ENCODE data around the gene TMOD3.
"Not testable (repeated sequence)": the region's sequence is repeated elsewhere in the genome, so short reads cannot be mapped to it uniquely, and the experiment has no call there.

TMOD3 gene

DNA sequence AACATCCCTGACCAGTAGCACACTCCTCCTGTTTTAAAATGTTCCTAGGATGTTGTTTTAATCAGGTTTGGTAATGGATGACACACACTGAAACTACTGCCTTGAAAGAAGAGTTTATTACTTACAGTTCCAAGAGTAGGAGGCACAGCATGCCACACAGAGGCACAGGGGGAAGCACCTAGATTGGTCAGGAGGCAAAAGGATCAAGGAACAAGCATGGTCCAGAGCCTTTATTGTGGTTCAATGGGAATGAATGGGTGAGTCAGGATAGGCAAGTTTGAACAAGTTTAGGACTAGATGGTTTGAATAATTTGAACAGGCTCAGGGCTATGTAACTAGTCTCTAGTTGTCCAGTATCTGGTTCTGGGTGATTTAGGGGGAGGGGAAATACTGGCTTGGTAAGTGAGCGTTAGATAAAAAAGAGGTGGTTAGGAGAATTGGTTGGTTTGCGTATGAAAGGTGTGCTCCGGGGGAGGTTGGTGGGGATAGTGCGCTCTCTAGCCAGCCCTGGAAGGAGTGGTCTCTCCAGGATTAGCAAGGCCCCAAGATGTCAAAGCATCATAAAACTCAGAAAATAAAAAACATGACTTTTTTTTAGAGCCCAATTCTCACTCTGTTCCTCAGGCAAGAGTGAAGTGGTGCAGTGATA lies 35.1 kb downstream of the TMOD3 start:
- DNase-seq (ENCODE audit: low spot score): no peak

DNA sequence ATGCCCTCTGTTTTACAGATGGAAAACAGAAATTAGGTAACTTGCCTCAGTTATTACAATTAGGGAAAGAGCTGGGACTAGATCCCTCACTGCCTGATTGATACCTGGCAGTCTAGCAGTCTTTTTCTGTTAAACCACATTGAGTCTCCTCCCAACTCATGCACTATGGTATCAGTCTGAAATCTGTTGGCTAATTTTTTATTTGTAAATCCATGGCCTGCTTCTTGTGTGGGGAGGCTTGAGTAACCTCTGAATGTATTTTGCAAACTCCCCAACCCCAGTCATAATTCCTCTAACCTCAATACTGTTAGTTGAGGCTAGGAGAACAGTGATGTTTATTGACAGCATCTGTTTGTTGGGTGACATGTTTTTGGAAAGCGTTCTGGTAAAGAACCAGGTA lies 35.9 kb downstream of the TMOD3 start:
- DNase-seq (ENCODE audit: low spot score): no peak

DNA sequence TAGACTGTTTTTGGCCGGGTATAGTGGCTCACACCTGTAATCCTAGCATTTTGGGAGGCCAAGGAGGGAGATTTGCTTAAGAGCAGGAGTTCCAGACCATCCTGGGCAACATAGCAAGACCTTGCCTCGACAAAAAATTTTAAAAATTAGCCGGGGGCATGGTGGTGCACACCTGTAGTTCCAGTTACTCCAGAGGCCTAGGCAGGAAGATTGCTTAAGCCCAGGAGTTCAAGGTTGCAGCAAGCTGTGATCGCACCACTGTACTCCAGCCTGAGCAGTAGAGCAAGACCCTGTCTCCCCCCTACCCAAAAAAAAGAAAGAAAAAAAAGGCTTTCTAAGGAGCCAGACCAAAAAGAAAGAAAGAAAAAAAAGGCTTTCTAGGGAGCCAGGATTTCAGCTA lies 36.7 kb downstream of the TMOD3 start:
- no peak for DNase-seq (ENCODE audit: low spot score)

DNA sequence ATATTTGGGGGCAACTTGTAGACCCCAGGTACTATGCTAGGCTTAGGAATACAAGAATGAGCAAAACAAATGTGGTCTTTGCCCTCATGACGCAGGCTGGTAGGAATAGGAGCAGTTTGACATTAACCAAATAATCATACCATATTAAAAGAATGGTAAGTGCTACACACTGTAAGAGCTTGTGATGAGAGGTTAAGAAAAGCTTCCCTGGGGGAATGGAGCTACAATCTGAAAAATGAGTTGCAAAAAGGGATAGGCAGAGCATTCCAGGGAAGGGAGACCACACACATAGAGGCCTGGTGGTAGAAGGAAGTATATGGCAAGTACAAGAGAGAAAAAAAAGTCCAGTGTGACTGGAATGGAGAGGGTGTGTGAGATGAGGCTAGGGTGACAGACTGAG lies 37.3 kb downstream of the TMOD3 start:
- DNase-seq (ENCODE audit: low spot score): no peak

DNA sequence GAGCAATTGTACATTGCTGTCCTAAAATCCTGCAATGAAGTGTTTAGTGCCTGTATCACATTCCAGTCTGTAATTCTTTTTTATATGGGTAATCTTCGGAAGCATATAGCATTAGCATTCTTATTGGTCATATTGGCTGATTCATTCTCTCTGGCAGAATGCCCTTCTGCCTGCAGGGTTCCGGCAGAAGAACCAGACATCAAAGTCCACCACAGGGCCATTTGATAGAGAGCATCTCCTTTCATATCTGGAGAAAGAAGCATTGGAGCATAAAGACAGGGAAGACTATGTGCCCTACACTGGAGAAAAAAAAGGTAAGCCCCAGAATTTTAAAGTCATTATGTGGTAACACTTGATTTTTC lies 39.6 kb downstream of the TMOD3 start:
- no peak for DNase-seq (ENCODE audit: low spot score)

DNA sequence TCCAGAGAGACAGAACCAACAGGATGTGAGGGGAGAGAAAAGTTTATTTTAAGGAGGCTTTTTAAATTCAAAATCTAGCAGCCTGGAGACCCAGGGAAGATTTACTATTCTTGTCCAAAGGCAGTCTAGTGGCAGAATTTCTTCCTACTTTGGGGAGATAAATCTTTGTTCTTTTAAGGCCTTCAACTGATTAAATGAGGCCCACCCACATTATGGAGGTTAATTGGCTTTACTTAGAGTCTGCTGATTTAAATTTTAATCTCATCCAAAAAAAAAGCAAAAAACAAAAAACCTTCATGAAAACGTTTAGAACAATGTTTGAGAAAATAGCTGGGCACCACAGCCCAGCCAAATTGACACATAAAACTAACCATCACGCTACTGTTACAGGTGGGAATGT lies 41.3 kb downstream of the TMOD3 start:
- DNase-seq (ENCODE audit: low spot score): no peak

DNA sequence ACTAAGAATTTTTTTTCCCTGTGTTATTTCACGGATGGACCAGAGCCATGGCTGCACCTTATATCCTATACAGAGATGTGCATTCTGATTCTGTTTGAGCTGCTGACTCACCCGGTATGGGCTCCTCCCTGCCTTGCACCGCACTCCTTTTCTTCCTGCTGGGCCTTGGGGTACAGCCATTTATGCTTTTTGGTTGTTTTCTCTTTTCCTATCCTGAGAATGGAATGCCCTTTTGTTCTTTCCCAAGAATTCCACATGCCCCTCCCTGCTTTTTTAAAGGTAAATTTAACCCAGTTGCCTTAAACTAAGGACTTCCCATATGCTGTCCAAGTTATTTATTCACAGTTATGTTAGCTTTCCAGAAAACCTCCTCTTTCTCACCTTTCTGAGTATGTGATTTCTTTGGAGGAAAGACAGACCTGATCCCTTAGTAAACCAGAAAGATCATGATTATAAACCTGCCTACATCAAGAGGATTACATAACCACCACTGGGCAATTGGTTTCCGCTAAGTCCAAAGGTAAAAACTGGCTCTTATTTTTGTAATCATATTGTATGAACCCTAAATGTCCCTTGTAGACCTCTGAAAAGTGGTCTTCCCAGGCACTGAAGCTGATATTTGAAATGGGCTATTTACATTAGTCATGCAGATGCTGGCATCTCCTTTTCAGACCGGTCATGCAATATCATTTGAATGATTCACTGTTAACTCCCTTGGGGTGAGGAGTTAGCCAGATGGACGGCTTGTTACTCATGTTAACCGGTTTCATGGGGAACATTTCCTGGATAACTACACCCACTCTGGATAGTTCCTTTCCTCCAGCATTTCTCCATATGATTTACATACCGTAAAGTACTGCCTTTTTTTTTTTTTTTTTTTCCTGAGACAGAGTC lies 45.5 kb downstream of the TMOD3 start:
- peak; percentile 61 for DNase-seq (ENCODE audit: low spot score)

DNA sequence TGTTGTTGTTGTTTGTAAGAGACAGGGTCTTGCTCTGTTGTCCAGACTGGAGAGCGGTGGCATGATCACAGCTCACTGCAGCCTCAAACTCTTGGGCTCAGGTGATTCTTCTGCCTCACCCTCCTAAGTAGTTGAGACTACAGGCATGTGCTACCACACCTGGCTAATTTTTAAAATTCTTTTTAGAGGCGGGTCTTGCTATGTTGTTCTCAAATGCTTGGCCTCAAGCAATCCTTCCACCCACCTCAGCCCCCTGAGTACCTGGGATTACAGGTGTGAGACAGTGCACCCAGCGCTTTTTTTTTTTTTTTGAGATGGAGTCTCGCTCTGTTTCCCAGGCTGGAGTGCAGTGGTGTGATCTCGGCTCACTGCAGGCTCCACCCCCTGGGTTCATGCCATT lies 46.7 kb downstream of the TMOD3 start:
- no peak for DNase-seq (ENCODE audit: low spot score)

DNA sequence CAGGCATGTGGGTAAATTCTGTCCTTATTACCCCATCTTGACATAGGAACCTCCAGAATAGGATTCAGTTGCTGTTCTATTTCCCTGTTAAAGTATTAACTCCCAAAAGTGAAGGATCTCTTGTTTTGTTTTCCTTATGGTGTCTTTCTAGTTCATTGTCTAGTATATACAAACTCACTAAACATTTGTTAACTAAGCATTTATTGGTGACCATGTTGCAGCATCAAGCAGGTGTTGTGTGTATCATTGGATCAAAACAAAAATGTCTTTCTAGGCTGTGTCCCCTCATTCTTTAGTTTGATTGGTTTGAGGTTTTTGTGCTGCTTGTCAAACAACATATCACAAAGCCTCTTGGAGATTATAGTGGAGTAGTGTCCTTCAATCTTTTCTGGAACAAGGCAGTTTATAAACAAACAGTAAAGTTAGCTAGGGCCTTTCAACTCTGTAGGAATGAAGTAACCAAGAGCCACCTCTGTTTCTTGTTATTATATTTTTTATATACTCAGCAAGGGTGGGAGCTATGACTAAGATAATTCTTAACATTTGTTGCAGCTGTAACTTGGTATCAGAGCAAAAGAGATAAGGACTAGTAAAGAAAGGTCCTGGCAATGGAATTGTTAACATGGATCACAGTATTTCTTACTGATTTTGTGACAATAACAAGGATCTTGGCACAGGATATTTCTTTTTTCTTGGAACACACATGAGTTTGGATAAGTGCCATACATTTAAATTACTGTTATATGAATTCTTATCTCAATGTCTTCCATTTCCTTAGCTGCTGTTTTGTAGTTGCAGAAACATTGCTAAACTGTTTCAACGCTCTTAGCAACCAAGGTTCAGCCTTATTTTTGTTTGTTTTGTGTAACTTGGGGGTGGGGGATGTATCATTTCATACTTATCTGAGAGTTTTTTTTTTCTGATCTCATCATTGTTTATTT lies 49.3 kb downstream of the TMOD3 start:
- DNase-seq (ENCODE audit: low spot score): no peak

DNA sequence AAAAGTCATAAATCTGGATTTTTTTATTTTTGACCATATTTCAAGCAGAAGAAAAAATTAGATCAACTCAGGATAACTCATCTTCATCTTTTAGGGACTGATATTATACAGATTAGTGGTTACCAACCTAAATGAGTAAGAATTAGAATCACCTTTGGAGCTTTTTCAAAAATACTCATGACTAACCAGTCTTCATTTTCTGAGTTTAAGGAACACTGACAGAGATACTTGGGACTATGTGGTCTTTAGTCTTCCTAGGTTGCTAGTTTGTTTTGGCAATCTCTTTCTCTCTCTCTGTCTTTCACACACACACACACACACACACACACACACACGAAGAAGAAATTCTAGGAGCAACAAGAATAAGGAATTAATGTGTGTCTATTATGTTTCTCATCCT lies 50.1 kb downstream of the TMOD3 start:
- DNase-seq (ENCODE audit: low spot score): no peak

DNA sequence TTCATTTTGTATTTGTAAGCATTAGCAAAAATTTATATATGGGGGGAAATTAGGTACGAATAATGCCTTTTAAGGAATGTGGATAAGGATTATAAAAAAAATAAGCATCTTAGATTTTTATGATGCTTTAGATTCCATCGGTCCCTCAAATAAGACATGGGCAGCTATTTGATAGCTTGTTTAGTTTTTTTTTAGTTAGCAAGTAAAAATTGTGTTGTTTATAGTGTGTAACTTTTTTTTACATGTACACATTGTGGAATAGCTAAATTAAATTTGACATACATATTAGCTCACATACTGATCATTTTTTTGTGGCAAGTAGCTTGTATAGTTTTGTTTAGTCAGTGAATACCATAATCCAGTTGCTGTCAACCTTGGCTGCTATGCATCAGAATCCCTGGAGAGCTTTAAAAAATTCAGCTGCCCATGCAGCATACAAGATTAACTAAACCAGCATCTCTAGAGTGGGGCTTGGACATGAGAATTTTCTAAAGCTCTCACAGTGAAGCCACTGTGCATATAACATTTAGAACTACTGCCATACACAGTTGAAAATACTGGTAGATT lies 53.9 kb downstream of the TMOD3 start:
- peak; percentile 53 for DNase-seq (ENCODE audit: low spot score)

DNA sequence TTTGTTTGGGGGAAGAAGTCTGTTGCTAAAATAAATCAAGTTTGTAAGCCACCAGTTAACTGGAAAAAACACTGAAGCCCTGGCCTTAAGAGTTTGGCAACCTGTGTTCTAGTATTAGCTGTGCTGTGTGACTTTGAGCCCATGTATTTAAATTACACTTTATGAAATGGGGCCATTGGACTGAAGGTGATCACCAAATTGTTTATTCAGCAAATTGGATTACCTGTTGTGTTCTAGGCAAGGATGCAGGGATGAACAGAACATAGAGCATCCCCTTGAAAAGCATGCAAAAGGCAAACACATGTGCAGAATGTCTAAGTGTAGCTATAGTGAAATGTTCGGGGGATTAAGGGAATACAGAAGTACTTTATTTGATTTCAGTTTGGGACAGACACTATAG lies 54.6 kb downstream of the TMOD3 start:
- no peak for DNase-seq (ENCODE audit: low spot score)

DNA sequence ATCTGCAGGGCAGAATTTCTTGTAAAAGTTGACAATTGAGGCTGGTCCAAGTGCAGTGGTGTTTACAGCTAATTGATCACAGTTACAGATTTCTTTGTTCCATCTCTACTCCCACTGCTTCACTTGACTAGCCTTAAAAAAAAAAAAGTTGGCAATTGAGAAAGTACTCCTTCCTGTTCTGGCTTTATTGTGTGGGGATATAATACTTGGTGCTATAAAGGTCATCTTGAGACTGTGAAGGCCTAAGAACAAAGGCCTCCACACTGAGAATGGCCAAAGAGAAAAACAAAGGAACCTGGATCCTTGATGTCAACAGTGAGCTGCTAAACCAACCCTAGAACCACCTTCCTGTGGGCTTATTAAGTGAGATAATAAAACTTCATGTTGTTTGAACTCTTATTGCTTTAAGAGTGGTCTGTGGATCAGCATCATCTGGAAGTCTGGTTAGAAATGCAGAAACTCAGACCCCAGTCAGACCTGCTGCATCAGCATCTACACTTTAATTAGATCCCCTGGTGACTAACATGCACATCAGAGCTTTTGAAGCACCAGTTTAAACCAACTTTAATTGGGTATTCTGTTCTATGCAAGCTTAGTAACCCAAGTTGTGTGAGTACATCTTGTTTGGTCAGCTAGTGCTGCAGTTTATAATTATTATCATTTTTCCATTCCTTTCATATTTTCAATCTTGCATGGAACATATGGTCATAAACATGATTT lies 55.2 kb downstream of the TMOD3 start:
- no peak for DNase-seq (ENCODE audit: low spot score)

DNA sequence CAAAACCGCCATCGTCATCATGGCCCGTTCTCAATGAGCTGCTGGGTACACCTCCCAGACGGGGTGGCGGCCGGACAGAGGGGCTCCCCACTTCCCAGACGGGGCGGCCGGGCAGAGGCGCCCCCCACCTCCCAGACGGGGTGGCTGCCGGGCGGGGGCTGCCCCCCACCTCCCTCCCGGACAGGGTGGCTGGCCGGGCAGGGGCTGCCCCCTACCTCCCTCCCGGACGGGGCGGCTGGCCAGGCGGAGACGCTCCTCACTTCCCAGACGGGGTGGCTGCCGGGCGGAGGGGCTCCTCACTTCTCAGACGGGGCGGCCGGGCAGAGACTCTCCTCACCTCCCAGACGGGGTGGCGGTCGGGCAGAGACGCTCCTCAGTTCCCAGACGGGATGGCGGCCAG lies 56.3 kb downstream of the TMOD3 start:
- DNase-seq (ENCODE audit: low spot score): not testable (repeated sequence)

DNA sequence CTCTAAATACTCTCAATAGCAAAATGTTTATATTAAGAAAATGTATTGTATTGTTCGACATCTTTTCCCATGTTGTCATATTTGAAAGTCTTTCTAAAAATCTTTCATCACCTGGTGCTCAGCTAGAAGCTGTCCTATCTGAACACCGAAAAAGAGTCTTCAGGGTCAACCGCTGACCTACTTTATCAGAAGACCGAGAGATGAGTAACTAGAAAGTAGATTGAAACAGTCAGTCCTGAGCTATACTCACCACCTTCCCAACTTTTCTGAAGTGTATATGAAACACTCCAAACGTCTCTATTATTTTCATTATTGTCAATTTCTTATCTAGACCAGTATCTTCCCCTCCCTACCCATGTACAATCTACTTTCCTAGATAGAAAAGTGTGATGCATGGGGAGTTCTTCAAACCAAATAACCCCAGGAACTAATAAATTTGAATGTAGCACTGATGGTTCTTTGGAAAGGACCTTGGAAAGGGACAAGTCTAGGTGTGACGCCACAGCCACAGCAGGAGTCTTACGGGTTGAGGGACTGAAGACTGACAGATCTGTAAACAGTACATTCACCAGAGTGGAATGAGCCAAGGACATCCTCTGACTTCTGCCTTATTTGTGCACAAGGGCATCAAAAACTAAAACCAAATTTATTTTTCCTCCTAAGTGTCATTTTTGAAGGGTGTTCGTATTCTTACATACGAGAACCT lies 58.6 kb downstream of the TMOD3 start:
- no peak for DNase-seq (ENCODE audit: low spot score)

DNA sequence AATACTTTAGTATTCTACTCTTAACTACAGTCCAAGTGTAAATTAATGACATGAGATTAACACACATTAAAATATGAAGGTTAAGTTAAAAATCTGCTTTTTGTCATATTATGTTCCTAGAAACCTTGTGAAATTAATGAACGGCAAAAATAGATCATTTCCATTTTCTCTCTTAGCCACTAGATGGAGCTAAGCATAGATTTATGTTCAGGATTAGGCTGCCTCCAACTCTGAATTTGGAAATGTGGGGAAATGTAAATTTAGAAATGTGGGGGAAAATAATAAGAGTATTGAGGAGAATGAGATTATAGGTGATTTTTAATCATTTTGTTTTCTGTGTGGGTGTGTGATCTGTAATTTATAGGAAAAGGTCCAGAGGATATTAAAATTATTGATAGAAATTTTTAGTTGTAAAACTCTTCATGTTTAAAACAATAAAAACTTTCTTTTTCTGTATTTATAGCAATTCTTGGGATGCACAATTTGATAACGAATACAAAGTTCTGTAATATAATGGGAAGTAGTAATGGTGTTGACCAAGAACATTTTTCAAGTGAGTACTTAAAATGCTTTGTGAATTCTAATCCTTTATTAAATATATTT lies 59.2 kb downstream of the TMOD3 start:
- no peak for DNase-seq (ENCODE audit: low spot score)

DNA sequence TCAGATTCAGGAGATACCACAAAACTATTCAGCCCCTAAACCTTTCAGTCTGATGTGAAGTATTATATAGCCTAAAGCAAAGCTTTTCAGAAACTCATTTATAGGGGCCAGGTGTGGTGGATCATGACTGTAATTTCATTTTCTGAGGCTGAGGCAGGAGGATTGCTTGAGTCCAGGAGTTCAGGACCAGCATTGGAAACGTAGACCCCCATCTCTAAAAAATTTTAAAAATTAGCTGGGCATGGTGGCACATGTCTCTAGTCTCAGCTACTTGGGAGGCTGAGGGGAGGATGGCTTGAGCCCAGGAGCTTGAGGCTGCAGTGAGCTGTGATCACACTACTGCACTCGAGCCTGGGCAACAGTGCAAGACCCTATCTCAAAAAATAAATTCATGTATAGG lies 60.0 kb downstream of the TMOD3 start:
- no peak for DNase-seq (ENCODE audit: low spot score)

DNA sequence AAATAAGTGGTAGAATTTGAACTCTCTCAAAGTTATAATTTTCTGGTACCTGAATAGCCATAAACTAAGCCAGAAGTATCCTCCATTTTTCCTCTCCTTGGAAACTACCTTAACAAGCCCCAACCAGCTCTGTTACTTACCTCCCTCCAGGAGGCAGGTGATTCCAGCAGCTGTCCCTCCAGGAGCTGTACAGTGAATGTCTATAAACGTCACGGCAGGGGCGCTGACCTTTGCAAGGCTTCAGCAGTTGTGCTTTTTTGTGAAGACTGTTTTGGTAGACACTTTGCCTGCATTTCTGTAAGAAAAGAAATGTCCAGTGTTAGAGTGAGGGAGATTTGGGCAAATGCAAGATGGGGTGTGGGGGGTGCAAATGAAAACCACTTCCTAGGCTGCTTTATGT lies 75.0 kb downstream of the TMOD3 start:
- no peak for DNase-seq (ENCODE audit: low spot score)

DNA sequence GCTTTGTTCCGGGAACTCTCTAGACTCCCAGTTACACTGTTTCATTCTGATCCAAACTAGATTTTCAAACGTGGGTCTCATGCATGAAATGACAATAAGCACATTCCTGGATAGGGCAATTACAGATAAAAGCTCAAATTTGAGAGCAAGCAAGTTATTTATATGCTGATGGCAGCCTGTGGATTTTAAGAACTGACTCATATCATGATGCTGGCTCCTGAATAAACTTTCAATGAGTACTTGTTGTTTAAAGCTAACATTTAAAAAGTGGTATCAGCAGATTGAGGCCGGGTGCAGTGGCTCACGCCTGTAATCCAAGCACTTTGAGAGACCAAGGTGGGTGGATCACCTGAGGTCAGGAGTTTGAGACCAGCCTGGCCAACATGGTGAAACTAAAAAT lies 75.5 kb downstream of the TMOD3 start:
- no peak for DNase-seq (ENCODE audit: low spot score)

DNA sequence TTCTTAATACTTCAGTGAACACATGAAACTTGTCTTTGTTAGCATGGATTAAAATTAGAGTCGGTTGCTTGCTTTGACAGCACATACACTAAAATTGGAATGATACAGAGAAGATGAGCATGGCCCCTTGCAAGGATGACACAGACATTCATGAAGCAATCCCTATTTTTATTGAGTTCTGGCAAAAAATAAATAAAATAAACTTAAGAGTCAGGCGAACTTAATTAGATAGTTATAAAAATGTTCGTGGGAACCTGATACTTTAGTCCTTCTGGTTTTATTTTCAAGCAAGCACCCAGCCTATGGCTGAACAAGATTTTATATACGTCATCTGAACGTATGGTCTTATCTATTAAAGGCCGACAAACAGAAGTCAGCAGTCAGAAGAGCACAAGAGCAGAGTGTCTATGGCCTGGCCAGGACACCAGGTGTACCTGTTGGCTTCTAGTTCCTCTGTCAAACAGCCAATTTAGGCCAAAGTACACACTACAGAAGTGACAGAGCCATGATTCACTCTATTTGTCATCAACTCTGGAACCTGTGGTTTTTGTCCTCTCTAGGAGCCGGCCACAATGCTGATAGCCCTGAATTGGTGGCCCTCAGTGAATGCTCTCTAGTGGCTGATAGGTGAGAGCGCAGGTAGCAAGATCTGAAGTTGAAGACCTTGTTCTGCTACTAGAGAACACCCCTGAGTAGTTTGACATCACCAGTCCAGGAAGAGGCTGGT lies 77.8 kb downstream of the TMOD3 start:
- DNase-seq (ENCODE audit: low spot score): no peak

All from hepatic stellate cell (primary cell).